H9 (cell line): Measurements from ENCODE around the gene PCSK2. TPM values are rescaled to one million over a fixed set of nuclear protein-coding genes. Genes with fewer than 3 reads are reported as not detected.

Source experiments
- DNase-seq: peaks from one replicate; pipeline ENCODE4 v3.0.0-alpha.2; 2017
- H2AFZ ChIP-seq: one replicate; pipeline ENCODE4 v1.6.1; 2013; ENCODE audit warnings: mild to moderate bottlenecking, low read length, control low read depth, moderate library complexity
- H2AK5ac ChIP-seq: 2 replicates; pipeline ENCODE4 v1.6.1; 2013; ENCODE audit warnings: low read length, control low read depth, mixed read lengths; ENCODE audit not compliant: insufficient read length
- H2BK120ac ChIP-seq: one replicate; pipeline ENCODE4 v1.6.1; 2013; ENCODE audit warnings: low read depth, mild to moderate bottlenecking, low read length, control low read depth, inconsistent platforms; ENCODE audit not compliant: poor library complexity, severe bottlenecking
- H2BK12ac ChIP-seq: 2 replicates; pipeline ENCODE4 v1.6.1; 2013; ENCODE audit warnings: low read length, control low read depth, mixed read lengths, low read depth; ENCODE audit not compliant: insufficient read length
- H2BK15ac ChIP-seq: 2 replicates; pipeline ENCODE4 v1.6.1; 2013; ENCODE audit warnings: low read depth, low read length, control low read depth
- H2BK20ac ChIP-seq: one replicate; pipeline ENCODE4 v1.6.1; 2013; ENCODE audit warnings: low read depth, mild to moderate bottlenecking, low read length, control low read depth, inconsistent platforms; ENCODE audit not compliant: poor library complexity, severe bottlenecking
- H2BK5ac ChIP-seq: 2 replicates; pipeline ENCODE4 v1.6.1; 2013; ENCODE audit warnings: low read length, control low read depth, mixed read lengths; ENCODE audit not compliant: insufficient read length
- H3K14ac ChIP-seq: 2 replicates; pipeline ENCODE4 v1.6.1; 2013; ENCODE audit warnings: low read length, control low read depth; ENCODE audit not compliant: insufficient read depth
- H3K18ac ChIP-seq: 2 replicates; pipeline ENCODE4 v1.6.1; 2013; ENCODE audit warnings: low read depth, mild to moderate bottlenecking, mixed read lengths, low read length, control low read depth; ENCODE audit not compliant: insufficient read length
- H3K23ac ChIP-seq: 2 replicates; pipeline ENCODE4 v1.6.1; 2013; ENCODE audit warnings: low read length, control low read depth, mixed read lengths, low read depth; ENCODE audit not compliant: insufficient read length
- H3K23me2 ChIP-seq: 2 replicates; pipeline ENCODE4 v1.6.1; 2013; ENCODE audit warnings: low read depth, mild to moderate bottlenecking, mixed read lengths, low read length, control low read depth; ENCODE audit not compliant: insufficient read length, poor library complexity, severe bottlenecking
- H3K27ac ChIP-seq: 2 replicates; pipeline ENCODE4 v1.5.1; 2013; ENCODE audit warnings: low read length, control low read depth, mixed read lengths, low read depth; ENCODE audit not compliant: insufficient read length
- H3K27me3 ChIP-seq: 2 replicates; pipeline ENCODE4 v1.6.1; 2013; ENCODE audit warnings: low read length, control low read depth, inconsistent platforms; ENCODE audit not compliant: insufficient read depth
- H3K4ac ChIP-seq: 2 replicates; pipeline ENCODE4 v1.6.1; 2013; ENCODE audit warnings: low read depth, mild to moderate bottlenecking, control low read depth, inconsistent platforms, low read length, moderate library complexity
- H3K4me1 ChIP-seq: 2 replicates; pipeline ENCODE4 v1.6.1; 2013; ENCODE audit warnings: low read length, control low read depth, inconsistent platforms; ENCODE audit not compliant: insufficient read depth
- H3K4me2 ChIP-seq: 2 replicates; pipeline ENCODE4 v1.6.1; 2013; ENCODE audit warnings: low read length, control low read depth, mixed read lengths; ENCODE audit not compliant: insufficient read length, insufficient read depth
- H3K56ac ChIP-seq: 2 replicates; pipeline ENCODE4 v1.6.1; 2013; ENCODE audit warnings: low read depth, mild to moderate bottlenecking, mixed read lengths, low read length, control low read depth; ENCODE audit not compliant: insufficient read length
- H3K79me1 ChIP-seq: 2 replicates; pipeline ENCODE4 v1.6.1; 2013; ENCODE audit warnings: low read depth, mild to moderate bottlenecking, moderate library complexity, low read length, control low read depth, inconsistent platforms; ENCODE audit not compliant: insufficient read depth, poor library complexity, severe bottlenecking
- H3K79me2 ChIP-seq: 2 replicates; pipeline ENCODE4 v1.6.1; 2013; ENCODE audit warnings: low read length, control low read depth, inconsistent platforms; ENCODE audit not compliant: insufficient read depth
- H3K9ac ChIP-seq: 2 replicates; pipeline ENCODE4 v1.6.1; 2013; ENCODE audit warnings: low read length, control low read depth, mixed read lengths; ENCODE audit not compliant: insufficient read length; ENCODE audit errors: extremely low read depth
- H3K9me3 ChIP-seq: one replicate; pipeline ENCODE4 v1.6.1; 2013; ENCODE audit warnings: low read depth, low read length, inconsistent platforms; ENCODE audit not compliant: control insufficient read depth
- H3T11ph ChIP-seq: one replicate; pipeline ENCODE4 v1.6.1; 2013; ENCODE audit warnings: mild to moderate bottlenecking, low read length, control low read depth, inconsistent platforms
- H4K20me1 ChIP-seq: one replicate; pipeline ENCODE4 v1.6.1; 2013; ENCODE audit not compliant: control insufficient read depth, insufficient read length, insufficient read depth
- H4K5ac ChIP-seq: 2 replicates; pipeline ENCODE4 v1.6.1; 2013; ENCODE audit warnings: low read depth, mild to moderate bottlenecking, mixed read lengths, low read length, control low read depth; ENCODE audit not compliant: insufficient read length
- H4K8ac ChIP-seq: replicated peaks from 2 replicates; pipeline ENCODE4 v1.6.1; 2013; ENCODE audit warnings: low read length, control low read depth, mixed read lengths, low read depth; ENCODE audit not compliant: insufficient read length
- H4K91ac ChIP-seq: 2 replicates; pipeline ENCODE4 v1.6.1; 2013; ENCODE audit warnings: low read depth, mild to moderate bottlenecking, moderate library complexity, mixed read lengths, low read length, control low read depth; ENCODE audit not compliant: insufficient read length
- H3K27ac Mint-ChIP-seq, 3 experiments: 2 replicates in 2 of 3; 3 replicates in 1 of 3; pipeline ENCODE4 v1.8.0; 2020 to 2021; ENCODE audit warnings: mixed read lengths in 3 of 3, mild to moderate bottlenecking in 1 of 3, moderate library complexity in 1 of 3
- H3K27me3 Mint-ChIP-seq: 2 replicates; pipeline ENCODE4 v1.8.0; 2021; ENCODE audit warnings: low read depth, mild to moderate bottlenecking, moderate library complexity, mixed read lengths
- H3K36me3 Mint-ChIP-seq, 3 experiments: 2 replicates in 2 of 3; 3 replicates in 1 of 3; pipeline ENCODE4 v1.8.0; 2020 to 2021; ENCODE audit warnings: low read depth in 3 of 3, mixed read lengths in 3 of 3; ENCODE audit not compliant: insufficient read depth in 1 of 3
- H3K4me1 Mint-ChIP-seq, 2 experiments: 2 replicates each; pipeline ENCODE4 v1.8.0; 2020; ENCODE audit warnings: mixed read lengths in 2 of 2
- H3K4me3 Mint-ChIP-seq, 2 experiments: 2 replicates in 1 of 2; 3 replicates in 1 of 2; pipeline ENCODE4 v1.8.0; 2020 to 2021; ENCODE audit warnings: mild to moderate bottlenecking in 2 of 2, mixed read lengths in 2 of 2, moderate library complexity in 1 of 2
- H3K9me3 Mint-ChIP-seq, 2 experiments: 2 replicates in 1 of 2; 3 replicates in 1 of 2; pipeline ENCODE4 v1.8.0; 2020; ENCODE audit warnings: mild to moderate bottlenecking in 2 of 2, mixed read lengths in 2 of 2, moderate library complexity in 1 of 2
- CTCF ChIP-seq: fragments of 200-600 bp; sonication (generic); conservative IDR thresholded peaks from 3 replicates; pipeline ENCODE4 v1.8.0; 2021; ENCODE audit warnings: antibody characterized with exemption, mild to moderate bottlenecking
- WGBS: extraction: QIAGEN DNeasy Blood & Tissue Kit; methylation state at CpG from one replicate; pipeline ENCODE4 v1.1.7; 2013; ENCODE audit warnings: missing lambda C conversion rate, low lambda C conversion rate, mixed read lengths; ENCODE audit not compliant: insufficient read length; ENCODE audit errors: extremely low coverage; 5-methylcytosine and 5-hydroxymethylcytosine counted together
- total RNA-seq: library from RNA; stranded (reverse); gene quantifications from 2 replicates; pipeline ENCODE4 v1.2.1, GENCODE V29; 2021

The PCSK2 gene
- total RNA-seq, 1 experiment from 2014 or later, result 2.8 TPM

GRCh38 chr20:17334932-17335331, 108.1 kb downstream of the PCSK2 start:
- DNase-seq, result no peak
- peaks cover 8 to 9% of the 10 kb centered on the region in 2 experiments for H3K4me1 Mint-ChIP-seq
- no peaks in the 10 kb centered on the region for H3K23me2 ChIP-seq
- no peak overlapping the region for H3K27ac ChIP-seq
- no peak overlapping the region for H3K9ac ChIP-seq
- no peak overlapping the region for H2BK20ac ChIP-seq
- H4K8ac ChIP-seq, result no peak overlapping the region
- no peak overlapping the region for H3K4me3 Mint-ChIP-seq
- H2AK5ac ChIP-seq, result no peak overlapping the region
- no peak overlapping the region for H2BK15ac ChIP-seq
- no peaks in the 10 kb centered on the region for H3K9me3 ChIP-seq
- H3K9me3 Mint-ChIP-seq, result no peaks in the 10 kb centered on the region
- no peak overlapping the region for H4K5ac ChIP-seq
- no peaks in the 10 kb centered on the region; the same call in 1 of the 2 replicates for H3K4me1 ChIP-seq
- H3K14ac ChIP-seq, result no peak overlapping the region
- no peak overlapping the region for H3K18ac ChIP-seq
- H3K27ac Mint-ChIP-seq, result no peak overlapping the region
- H4K20me1 ChIP-seq, result no peaks in the 10 kb centered on the region
- no peak overlapping the region for H4K91ac ChIP-seq
- no peaks in the 10 kb centered on the region for H3K27me3 Mint-ChIP-seq
- no peaks in the 10 kb centered on the region for H3K79me2 ChIP-seq
- no peak overlapping the region for H3K23ac ChIP-seq
- no peak overlapping the region for H3K4ac ChIP-seq
- no peak for TF ChIP-seq CTCF
- no peak overlapping the region for H3K56ac ChIP-seq
- H3T11ph ChIP-seq, result no peak overlapping the region
- H3K36me3 Mint-ChIP-seq, result no peaks in the 10 kb centered on the region
- H2BK120ac ChIP-seq, result no peak overlapping the region
- H2BK12ac ChIP-seq, result no peak overlapping the region
- no peak overlapping the region for H2BK5ac ChIP-seq
- H2AFZ ChIP-seq, result no peak overlapping the region
- no peaks in the 10 kb centered on the region for H3K79me1 ChIP-seq
- WGBS, result no CpG with 5 or more reads among the region's 5 CpGs
- no peaks in the 10 kb centered on the region for H3K27me3 ChIP-seq
- H3K4me2 ChIP-seq, result no peak overlapping the region
